Gastrocnemius medialis (tissue), 4 donors: ENCODE data around the gene ENO1. TPM values are rescaled to one million over a fixed set of nuclear protein-coding genes. Genes with fewer than 3 reads are reported as not detected.
"Not testable (repeated sequence)": the region's sequence is repeated elsewhere in the genome, so short reads cannot be mapped to it uniquely, and the experiment has no call there.

Experiments
- ATAC-seq, 2 donors: fragments of 150-250 bp; one replicate each; pipeline ENCODE4 v1.9.1; 2016
- DNase-seq, 2 donors: peaks; one replicate each; pipeline ENCODE4 v3.0.0-alpha.2; 2019
- H3K27ac ChIP-seq, 4 donors: fragments of 200-600 bp; sonication (generic); 1 replicate in 1 of 4; 2 replicates in 3 of 4; pipeline ENCODE4 v1.5.1; 2016 to 2018; ENCODE audit warnings: mild to moderate bottlenecking in 2 of 4, moderate library complexity in 1 of 4
- H3K27me3 ChIP-seq, 3 donors: fragments of 200-600 bp; sonication (generic) in 2 of 3; 1 replicate in 1 of 3; 2 replicates in 2 of 3; pipeline versions ENCODE4 v1.5.1 to v1.6.0; 2016 to 2019; ENCODE audit warnings: mild to moderate bottlenecking in 1 of 3, moderate library complexity in 1 of 3
- H3K36me3 ChIP-seq, 2 donors: fragments of 200-600 bp; sonication (generic) in 1 of 2; one replicate each; pipeline ENCODE4 v1.5.1; 2017 to 2018
- H3K4me1 ChIP-seq, 2 donors: fragments of 200-600 bp; sonication (generic) in 1 of 2; one replicate each; pipeline ENCODE4 v1.5.1; 2016 to 2017; ENCODE audit warnings: mild to moderate bottlenecking in 2 of 2
- H3K4me3 ChIP-seq, 4 donors: fragments of 200-600 bp; sonication (generic) in 3 of 4; 1 replicate in 1 of 4; 2 replicates in 3 of 4; pipeline ENCODE4 v1.5.1; 2016 to 2019; ENCODE audit warnings: mild to moderate bottlenecking in 2 of 4
- H3K9me3 ChIP-seq, 3 donors: fragments of 200-600 bp; sonication (generic) in 2 of 3; 1 replicate in 1 of 3; 2 replicates in 2 of 3; pipeline ENCODE4 v1.5.1; 2016 to 2019
- POLR2A ChIP-seq, 2 donors: fragments of 450-650 bp; IDR thresholded peaks; one replicate each; pipeline ENCODE4 v1.6.1; 2017; ENCODE audit warnings: antibody characterized with exemption in 2 of 2, mild to moderate bottlenecking in 2 of 2, moderate library complexity in 2 of 2
- in situ Hi-C, 4 donors: fragments of 200-750 bp; cut with MboI; loops; one replicate each; pipeline versions ENCODE4 v1.15.0 to v1.8.0; 2017; ENCODE audit warnings: low sequenced_read_pairs in 4 of 4
- intact Hi-C: fragments of 100-400 bp; cut with DNase I; formaldehyde crosslinking; loops from one replicate; pipeline ENCODE4 v1.15.1; 2023; ENCODE audit warnings: low total_unique reads
- total RNA-seq, 4 donors: library from RNA; depleted of rRNA; stranded (reverse); fragments of >200 nt; gene quantifications; one replicate each; pipeline versions ENCODE4 v1.1.0 to v1.2.3, GENCODE V29; 2016
- TF ChIP-seq, protein P1 (sequence below), 5 experiments: fragments of 450-650 bp in 3 of 5; fragments of 200-600 bp in 2 of 5; sonication (generic) in 2 of 5; IDR thresholded peaks in 4 of 5; conservative IDR thresholded peaks in 1 of 5; 1 replicate in 4 of 5; 2 replicates in 1 of 5; pipeline ENCODE4 v1.5.1; 2016 to 2019; ENCODE audit warnings: antibody characterized with exemption in 5 of 5, mild to moderate bottlenecking in 3 of 5, moderate library complexity in 3 of 5

ENO1 gene
- total RNA-seq, 4 donors from 2014 or later: 112 to 354 (median 209) TPM

GRCh38 chr1:8922962-8923361, 44.5 kb upstream of the ENO1 start:
- TF ChIP-seq, protein P1, sequence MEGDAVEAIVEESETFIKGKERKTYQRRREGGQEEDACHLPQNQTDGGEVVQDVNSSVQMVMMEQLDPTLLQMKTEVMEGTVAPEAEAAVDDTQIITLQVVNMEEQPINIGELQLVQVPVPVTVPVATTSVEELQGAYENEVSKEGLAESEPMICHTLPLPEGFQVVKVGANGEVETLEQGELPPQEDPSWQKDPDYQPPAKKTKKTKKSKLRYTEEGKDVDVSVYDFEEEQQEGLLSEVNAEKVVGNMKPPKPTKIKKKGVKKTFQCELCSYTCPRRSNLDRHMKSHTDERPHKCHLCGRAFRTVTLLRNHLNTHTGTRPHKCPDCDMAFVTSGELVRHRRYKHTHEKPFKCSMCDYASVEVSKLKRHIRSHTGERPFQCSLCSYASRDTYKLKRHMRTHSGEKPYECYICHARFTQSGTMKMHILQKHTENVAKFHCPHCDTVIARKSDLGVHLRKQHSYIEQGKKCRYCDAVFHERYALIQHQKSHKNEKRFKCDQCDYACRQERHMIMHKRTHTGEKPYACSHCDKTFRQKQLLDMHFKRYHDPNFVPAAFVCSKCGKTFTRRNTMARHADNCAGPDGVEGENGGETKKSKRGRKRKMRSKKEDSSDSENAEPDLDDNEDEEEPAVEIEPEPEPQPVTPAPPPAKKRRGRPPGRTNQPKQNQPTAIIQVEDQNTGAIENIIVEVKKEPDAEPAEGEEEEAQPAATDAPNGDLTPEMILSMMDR (IDR thresholded peaks at IDR 0.05 in 4 of 5, conservative IDR thresholded peaks at IDR 0.05 in 1 of 5): no peak
- no peak for TF ChIP-seq POLR2A (IDR thresholded peaks at IDR 0.05)
- no peaks in the 10 kb centered on the region for H3K27me3 ChIP-seq
- H3K4me1 ChIP-seq: no peaks in the 10 kb centered on the region
- no peak overlapping the region for H3K27ac ChIP-seq
- no peaks in the 10 kb centered on the region for H3K36me3 ChIP-seq
- ATAC-seq: no peak
- intact Hi-C loops: no loop called here
- no peaks in the 10 kb centered on the region for H3K9me3 ChIP-seq
- in situ Hi-C loops: loop anchor here in 2 of 4 donors (25.0 kb wide), 1 partner anchor 264 kb away; no protein-coding TSS in a partner anchor
- no peak overlapping the region for H3K4me3 ChIP-seq
- no peak for DNase-seq

- H3K36me3 ChIP-seq, H3K4me3 ChIP-seq, ATAC-seq, H3K27ac ChIP-seq, H3K4me1 ChIP-seq, DNase-seq, H3K9me3 ChIP-seq, H3K27me3 ChIP-seq: not testable (repeated sequence)
- intact Hi-C loops: loop anchor here (5.0 to 10.0 kb wide), 2 partner anchors 85 to 177 kb away; no protein-coding TSS in a partner anchor
- in situ Hi-C loops: loop anchor here (5.0 to 25.0 kb wide), 4 partner anchors 67 to 270 kb away; no protein-coding TSS in a partner anchor
Observed at GRCh38 chr1:8917536-8917935, 39.0 kb upstream of the ENO1 start.

DNA sequence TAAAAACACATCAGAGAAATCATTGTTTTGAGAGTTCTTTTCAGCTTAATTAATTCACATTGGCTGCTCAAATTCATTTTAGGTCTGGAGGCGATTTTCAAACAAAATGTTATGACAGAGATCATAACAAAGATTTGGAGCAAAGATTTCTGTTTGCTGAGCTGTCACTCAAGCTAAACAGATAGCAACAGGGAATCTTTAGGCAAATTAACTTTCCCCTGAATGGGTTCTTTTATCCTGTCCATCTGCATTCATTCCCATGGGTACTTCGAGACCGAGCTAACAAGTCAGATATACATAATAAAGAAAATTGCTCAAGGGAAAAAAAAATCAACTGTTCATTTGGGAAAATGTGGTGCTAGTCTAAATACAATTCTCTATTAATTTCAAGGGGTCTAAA, 37.0 kb upstream of the ENO1 start:
- Histone ChIP-seq H3K4me3 (no peak overlapping the region), H3K36me3 (no peaks in the 10 kb centered on the region), H3K4me1 (no peaks in the 10 kb centered on the region), H3K27ac (no peak overlapping the region), H3K27me3 (no peaks in the 10 kb centered on the region), H3K9me3 (no peaks in the 10 kb centered on the region)
- ATAC-seq (no peak), DNase-seq (no peak)
- no peak for TF ChIP-seq POLR2A (IDR thresholded peaks at IDR 0.05)
- TF ChIP-seq, protein P1 (IDR thresholded peaks at IDR 0.05 in 4 of 5, conservative IDR thresholded peaks at IDR 0.05 in 1 of 5): no peak
- in situ Hi-C loops: loop anchor here (5.0 to 25.0 kb wide), 4 partner anchors 69 to 272 kb away; no protein-coding TSS in a partner anchor
- intact Hi-C loops: loop anchor here (5.0 to 10.0 kb wide), 2 partner anchors 87 to 179 kb away; no protein-coding TSS in a partner anchor

GRCh38 chr1:8914466-8914865, 36.0 kb upstream of the ENO1 start:
- TF ChIP-seq POLR2A (IDR thresholded peaks at IDR 0.05): no peak
- TF ChIP-seq, protein P1 (IDR thresholded peaks at IDR 0.05 in 4 of 5, conservative IDR thresholded peaks at IDR 0.05 in 1 of 5): no peak
- Histone ChIP-seq H3K27me3 (no peaks in the 10 kb centered on the region), H3K9me3 (no peaks in the 10 kb centered on the region), H3K36me3 (no peaks in the 10 kb centered on the region), H3K27ac (no peak overlapping the region), H3K4me1 (no peaks in the 10 kb centered on the region), H3K4me3 (no peak overlapping the region)
- DNase-seq: no peak
- ATAC-seq: no peak
- intact Hi-C loops: loop anchor here (10.0 kb wide), 1 partner anchor 180 kb away; no protein-coding TSS in a partner anchor
- in situ Hi-C loops: loop anchor here (10.0 to 25.0 kb wide), 3 partner anchors 70 to 273 kb away; no protein-coding TSS in a partner anchor

DNA sequence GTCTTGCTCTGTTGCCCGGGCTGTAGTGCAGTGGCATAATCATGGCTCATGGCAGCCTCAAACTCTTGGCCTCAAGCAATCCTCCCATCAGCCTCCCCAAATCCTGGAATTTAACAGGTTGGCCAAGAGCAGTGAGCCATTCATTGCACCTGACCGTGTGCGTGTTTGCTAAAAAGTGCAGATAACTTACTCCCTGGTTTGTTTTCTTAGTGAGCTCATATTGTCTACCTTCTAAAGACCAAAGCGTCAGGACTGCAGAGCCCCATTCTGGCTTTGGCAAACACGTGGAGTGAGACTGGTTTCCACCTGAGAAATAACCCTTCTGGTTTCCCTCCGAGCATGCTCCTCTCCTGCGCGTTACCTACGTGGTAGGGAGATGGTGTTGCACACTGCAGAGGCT, 35.0 kb upstream of the ENO1 start:
- TF ChIP-seq, protein P1 (IDR thresholded peaks at IDR 0.05 in 4 of 5, conservative IDR thresholded peaks at IDR 0.05 in 1 of 5): no peak
- TF ChIP-seq POLR2A (IDR thresholded peaks at IDR 0.05): no peak
- in situ Hi-C loops: loop anchor here (10.0 to 25.0 kb wide), 3 partner anchors 71 to 274 kb away; no protein-coding TSS in a partner anchor
- intact Hi-C loops: loop anchor here (10.0 kb wide), 1 partner anchor 181 kb away; no protein-coding TSS in a partner anchor
- ATAC-seq: no peak
- Histone ChIP-seq H3K36me3 (no peaks in the 10 kb centered on the region), H3K27me3 (no peaks in the 10 kb centered on the region), H3K4me1 (no peaks in the 10 kb centered on the region), H3K4me3 (no peak overlapping the region), H3K27ac (no peak overlapping the region), H3K9me3 (no peaks in the 10 kb centered on the region)
- DNase-seq: no peak
